Measurements from ENCODE around the gene KCNH6. TPM values are rescaled to one million over a fixed set of nuclear protein-coding genes. Genes with fewer than 3 reads are reported as not detected.
A peak's percentile ranks its signal among the peaks of the same experiment; 100 is the strongest.

Gene KCNH6
- total and polyA plus RNA-seq, 9 of the 15 experiments (the other 6 are each of a cell fraction or from before 2014, with no cell fraction given) = not detected

DNA sequence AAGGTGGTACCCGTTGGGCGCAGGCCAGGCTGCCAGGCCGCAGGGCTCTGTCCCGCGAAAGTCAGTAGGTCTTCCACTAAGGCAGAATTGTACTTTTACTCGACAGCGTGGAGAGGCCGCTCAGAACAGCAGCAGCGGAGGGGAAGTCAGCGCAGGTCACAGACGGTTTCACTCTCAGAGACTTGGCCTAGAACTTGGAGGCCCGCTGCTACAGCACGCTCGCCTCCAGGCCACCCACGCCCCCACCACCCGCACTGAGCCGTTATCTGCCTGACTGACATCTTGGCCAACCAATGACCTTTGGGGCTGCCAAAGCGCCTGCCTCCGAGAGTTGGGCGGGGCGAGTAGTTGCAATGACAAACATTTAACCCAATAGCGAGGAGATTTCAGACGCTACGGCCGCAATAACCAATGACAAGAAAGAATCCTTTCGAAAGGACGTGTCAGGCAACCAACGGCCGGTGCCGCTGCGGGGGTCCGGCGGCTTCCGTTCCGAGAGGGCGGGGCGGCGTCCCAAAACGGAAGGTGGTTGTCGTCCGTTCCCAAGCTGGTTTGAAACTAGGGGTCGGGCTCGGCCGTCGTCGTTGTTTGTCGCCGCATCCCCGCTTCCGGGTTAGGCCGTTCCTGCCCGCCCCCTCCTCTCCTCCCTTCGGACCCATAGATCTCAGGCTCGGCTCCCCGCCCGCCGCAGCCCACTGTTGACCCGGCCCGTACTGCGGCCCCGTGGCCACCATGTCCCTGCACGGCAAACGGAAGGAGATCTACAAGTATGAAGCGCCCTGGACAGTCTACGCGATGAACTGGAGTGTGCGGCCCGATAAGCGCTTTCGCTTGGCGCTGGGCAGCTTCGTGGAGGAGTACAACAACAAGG, 27.0 kb downstream of the KCNH6 start, which contains the start of gene DCAF7 (continued):
- TF ChIP-seq, protein P1, sequence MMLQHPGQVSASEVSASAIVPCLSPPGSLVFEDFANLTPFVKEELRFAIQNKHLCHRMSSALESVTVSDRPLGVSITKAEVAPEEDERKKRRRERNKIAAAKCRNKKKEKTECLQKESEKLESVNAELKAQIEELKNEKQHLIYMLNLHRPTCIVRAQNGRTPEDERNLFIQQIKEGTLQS (IDR thresholded peaks at IDR 0.05) = no peak
- TF ChIP-seq, protein P1 (CRISPR knock-in tag; conservative IDR thresholded peaks at IDR 0.05) = no peak
- TF ChIP-seq C11orf30 (IDR thresholded peaks at IDR 0.05; ENCODE audit: low read depth) (peak; percentile 57; the same call in 1 of the 2 replicates), ZNF23 (CRISPR knock-in tag; IDR thresholded peaks at IDR 0.05) (no peak), ZKSCAN8 (CRISPR knock-in tag; IDR thresholded peaks at IDR 0.05) (no peak), POLR2AphosphoS5 (IDR thresholded peaks at IDR 0.05; ENCODE audit: control insufficient read depth, insufficient read depth, low read depth, low read length) (peak; percentile 70), PHF8 (IDR thresholded peaks at IDR 0.05; ENCODE audit: borderline replicate concordance, low read length) (peak; percentile 80), PRMT5 (CRISPR knock-in tag; IDR thresholded peaks at IDR 0.05) (no peak), CHCHD3 (CRISPR knock-in tag; IDR thresholded peaks at IDR 0.05) (no peak)
- TF ChIP-seq, protein P2, sequence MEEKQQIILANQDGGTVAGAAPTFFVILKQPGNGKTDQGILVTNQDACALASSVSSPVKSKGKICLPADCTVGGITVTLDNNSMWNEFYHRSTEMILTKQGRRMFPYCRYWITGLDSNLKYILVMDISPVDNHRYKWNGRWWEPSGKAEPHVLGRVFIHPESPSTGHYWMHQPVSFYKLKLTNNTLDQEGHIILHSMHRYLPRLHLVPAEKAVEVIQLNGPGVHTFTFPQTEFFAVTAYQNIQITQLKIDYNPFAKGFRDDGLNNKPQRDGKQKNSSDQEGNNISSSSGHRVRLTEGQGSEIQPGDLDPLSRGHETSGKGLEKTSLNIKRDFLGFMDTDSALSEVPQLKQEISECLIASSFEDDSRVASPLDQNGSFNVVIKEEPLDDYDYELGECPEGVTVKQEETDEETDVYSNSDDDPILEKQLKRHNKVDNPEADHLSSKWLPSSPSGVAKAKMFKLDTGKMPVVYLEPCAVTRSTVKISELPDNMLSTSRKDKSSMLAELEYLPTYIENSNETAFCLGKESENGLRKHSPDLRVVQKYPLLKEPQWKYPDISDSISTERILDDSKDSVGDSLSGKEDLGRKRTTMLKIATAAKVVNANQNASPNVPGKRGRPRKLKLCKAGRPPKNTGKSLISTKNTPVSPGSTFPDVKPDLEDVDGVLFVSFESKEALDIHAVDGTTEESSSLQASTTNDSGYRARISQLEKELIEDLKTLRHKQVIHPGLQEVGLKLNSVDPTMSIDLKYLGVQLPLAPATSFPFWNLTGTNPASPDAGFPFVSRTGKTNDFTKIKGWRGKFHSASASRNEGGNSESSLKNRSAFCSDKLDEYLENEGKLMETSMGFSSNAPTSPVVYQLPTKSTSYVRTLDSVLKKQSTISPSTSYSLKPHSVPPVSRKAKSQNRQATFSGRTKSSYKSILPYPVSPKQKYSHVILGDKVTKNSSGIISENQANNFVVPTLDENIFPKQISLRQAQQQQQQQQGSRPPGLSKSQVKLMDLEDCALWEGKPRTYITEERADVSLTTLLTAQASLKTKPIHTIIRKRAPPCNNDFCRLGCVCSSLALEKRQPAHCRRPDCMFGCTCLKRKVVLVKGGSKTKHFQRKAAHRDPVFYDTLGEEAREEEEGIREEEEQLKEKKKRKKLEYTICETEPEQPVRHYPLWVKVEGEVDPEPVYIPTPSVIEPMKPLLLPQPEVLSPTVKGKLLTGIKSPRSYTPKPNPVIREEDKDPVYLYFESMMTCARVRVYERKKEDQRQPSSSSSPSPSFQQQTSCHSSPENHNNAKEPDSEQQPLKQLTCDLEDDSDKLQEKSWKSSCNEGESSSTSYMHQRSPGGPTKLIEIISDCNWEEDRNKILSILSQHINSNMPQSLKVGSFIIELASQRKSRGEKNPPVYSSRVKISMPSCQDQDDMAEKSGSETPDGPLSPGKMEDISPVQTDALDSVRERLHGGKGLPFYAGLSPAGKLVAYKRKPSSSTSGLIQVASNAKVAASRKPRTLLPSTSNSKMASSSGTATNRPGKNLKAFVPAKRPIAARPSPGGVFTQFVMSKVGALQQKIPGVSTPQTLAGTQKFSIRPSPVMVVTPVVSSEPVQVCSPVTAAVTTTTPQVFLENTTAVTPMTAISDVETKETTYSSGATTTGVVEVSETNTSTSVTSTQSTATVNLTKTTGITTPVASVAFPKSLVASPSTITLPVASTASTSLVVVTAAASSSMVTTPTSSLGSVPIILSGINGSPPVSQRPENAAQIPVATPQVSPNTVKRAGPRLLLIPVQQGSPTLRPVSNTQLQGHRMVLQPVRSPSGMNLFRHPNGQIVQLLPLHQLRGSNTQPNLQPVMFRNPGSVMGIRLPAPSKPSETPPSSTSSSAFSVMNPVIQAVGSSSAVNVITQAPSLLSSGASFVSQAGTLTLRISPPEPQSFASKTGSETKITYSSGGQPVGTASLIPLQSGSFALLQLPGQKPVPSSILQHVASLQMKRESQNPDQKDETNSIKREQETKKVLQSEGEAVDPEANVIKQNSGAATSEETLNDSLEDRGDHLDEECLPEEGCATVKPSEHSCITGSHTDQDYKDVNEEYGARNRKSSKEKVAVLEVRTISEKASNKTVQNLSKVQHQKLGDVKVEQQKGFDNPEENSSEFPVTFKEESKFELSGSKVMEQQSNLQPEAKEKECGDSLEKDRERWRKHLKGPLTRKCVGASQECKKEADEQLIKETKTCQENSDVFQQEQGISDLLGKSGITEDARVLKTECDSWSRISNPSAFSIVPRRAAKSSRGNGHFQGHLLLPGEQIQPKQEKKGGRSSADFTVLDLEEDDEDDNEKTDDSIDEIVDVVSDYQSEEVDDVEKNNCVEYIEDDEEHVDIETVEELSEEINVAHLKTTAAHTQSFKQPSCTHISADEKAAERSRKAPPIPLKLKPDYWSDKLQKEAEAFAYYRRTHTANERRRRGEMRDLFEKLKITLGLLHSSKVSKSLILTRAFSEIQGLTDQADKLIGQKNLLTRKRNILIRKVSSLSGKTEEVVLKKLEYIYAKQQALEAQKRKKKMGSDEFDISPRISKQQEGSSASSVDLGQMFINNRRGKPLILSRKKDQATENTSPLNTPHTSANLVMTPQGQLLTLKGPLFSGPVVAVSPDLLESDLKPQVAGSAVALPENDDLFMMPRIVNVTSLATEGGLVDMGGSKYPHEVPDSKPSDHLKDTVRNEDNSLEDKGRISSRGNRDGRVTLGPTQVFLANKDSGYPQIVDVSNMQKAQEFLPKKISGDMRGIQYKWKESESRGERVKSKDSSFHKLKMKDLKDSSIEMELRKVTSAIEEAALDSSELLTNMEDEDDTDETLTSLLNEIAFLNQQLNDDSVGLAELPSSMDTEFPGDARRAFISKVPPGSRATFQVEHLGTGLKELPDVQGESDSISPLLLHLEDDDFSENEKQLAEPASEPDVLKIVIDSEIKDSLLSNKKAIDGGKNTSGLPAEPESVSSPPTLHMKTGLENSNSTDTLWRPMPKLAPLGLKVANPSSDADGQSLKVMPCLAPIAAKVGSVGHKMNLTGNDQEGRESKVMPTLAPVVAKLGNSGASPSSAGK (IDR thresholded peaks at IDR 0.05) = peak; percentile 87
- TF ChIP-seq, protein P3, sequence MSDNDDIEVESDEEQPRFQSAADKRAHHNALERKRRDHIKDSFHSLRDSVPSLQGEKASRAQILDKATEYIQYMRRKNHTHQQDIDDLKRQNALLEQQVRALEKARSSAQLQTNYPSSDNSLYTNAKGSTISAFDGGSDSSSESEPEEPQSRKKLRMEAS (CRISPR knock-in tag; IDR thresholded peaks at IDR 0.05) = peak; percentile 80
